Measurements from ENCODE around the gene STEAP4. TPM values are rescaled to one million over a fixed set of nuclear protein-coding genes. Genes with fewer than 3 reads are reported as not detected.
"Not testable (repeated sequence)": the region's sequence is repeated elsewhere in the genome, so short reads cannot be mapped to it uniquely, and the experiment has no call there.

Gene STEAP4
- total RNA-seq, 1 donor from 2014 or later, result not detected

DNA sequence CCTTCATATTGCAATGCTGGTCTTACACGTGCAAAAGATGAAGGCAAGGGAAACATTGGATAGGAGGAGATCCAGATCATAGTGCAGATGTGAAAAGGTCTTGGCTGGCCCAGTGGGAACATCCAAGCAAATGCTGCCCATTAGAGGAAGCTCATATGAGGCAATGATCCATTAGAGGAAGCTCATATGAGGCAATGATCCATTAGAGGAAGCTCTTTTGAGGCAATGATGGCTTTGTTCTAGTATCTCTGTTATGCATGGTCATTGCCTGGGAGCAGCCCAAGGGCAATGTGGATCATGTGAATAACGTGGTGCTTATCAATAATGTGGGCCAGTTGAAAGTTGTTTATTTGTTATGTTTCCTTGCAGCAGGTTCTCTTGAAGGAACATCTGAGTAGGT lies 37.8 kb downstream of the STEAP4 start:
- Histone ChIP-seq H3K4me2 (no peak overlapping the region), H3K9me3 (ENCODE audit: low read depth) (no peaks in the 10 kb centered on the region), H3K4me3 (no peak overlapping the region), H3K4me1 (no peaks in the 10 kb centered on the region), H3K79me2 (ENCODE audit: low read depth) (no peaks in the 10 kb centered on the region), H3K27me3 (no peaks in the 10 kb centered on the region), H3K9ac (no peak overlapping the region), H3K27ac (no peak overlapping the region), H4K20me1 (ENCODE audit: low read depth) (no peaks in the 10 kb centered on the region), H3F3A (ENCODE audit: low read depth) (no peaks in the 10 kb centered on the region), H2AFZ (replicated peaks) (no peak overlapping the region), H3K36me3 (no peaks in the 10 kb centered on the region)
- Mint-ChIP-seq H3K27me3 (ENCODE audit: insufficient read depth, low read depth) (no peaks in the 10 kb centered on the region), H3K4me3 (no peak overlapping the region), H3K9me3 (peaks cover 7% of the 10 kb centered on the region), H3K36me3 (no peaks in the 10 kb centered on the region), H3K27ac (no peak overlapping the region), H3K4me1 (no peaks in the 10 kb centered on the region)
- DNase-seq (ENCODE audit: low spot score), result no peak
- TF ChIP-seq EZH2 (IDR thresholded peaks at IDR 0.05) (no peak), EZH2phosphoT487 (IDR thresholded peaks at IDR 0.05) (no peak)
- TF ChIP-seq, protein P1, sequence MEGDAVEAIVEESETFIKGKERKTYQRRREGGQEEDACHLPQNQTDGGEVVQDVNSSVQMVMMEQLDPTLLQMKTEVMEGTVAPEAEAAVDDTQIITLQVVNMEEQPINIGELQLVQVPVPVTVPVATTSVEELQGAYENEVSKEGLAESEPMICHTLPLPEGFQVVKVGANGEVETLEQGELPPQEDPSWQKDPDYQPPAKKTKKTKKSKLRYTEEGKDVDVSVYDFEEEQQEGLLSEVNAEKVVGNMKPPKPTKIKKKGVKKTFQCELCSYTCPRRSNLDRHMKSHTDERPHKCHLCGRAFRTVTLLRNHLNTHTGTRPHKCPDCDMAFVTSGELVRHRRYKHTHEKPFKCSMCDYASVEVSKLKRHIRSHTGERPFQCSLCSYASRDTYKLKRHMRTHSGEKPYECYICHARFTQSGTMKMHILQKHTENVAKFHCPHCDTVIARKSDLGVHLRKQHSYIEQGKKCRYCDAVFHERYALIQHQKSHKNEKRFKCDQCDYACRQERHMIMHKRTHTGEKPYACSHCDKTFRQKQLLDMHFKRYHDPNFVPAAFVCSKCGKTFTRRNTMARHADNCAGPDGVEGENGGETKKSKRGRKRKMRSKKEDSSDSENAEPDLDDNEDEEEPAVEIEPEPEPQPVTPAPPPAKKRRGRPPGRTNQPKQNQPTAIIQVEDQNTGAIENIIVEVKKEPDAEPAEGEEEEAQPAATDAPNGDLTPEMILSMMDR (IDR thresholded peaks at IDR 0.05), result no peak

DNA sequence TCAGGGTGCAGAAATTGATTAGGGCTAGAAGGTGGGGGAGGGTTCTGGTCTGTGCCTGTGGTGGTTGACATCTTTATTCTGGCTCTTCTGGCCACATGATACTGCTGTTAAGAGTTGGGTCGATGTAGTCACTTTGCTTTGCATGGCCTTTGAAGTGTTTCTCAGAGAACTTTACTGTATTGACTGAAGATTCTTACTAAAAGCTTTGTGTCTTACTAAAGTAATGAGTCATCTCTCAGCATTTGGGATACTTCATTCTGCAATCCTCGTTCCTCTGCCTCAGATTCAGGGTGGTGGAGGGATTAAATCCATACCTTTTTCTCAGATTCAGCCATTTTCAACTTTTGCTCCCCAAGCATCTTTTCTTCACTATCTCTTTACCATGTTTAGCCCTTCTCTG lies 38.6 kb downstream of the STEAP4 start:
- H3K4me3 Mint-ChIP-seq, result no peak overlapping the region
- no peaks in the 10 kb centered on the region for H3K4me1 Mint-ChIP-seq
- Histone ChIP-seq H3K4me2 (no peak overlapping the region), H3K9me3 (ENCODE audit: low read depth) (no peaks in the 10 kb centered on the region), H3F3A (ENCODE audit: low read depth) (no peaks in the 10 kb centered on the region), H3K9ac (no peak overlapping the region), H3K4me3 (no peak overlapping the region), H3K27ac (no peak overlapping the region), H4K20me1 (ENCODE audit: low read depth) (no peaks in the 10 kb centered on the region), H3K4me1 (no peaks in the 10 kb centered on the region), H3K27me3 (no peaks in the 10 kb centered on the region), H3K36me3 (no peaks in the 10 kb centered on the region), H2AFZ (replicated peaks) (no peak overlapping the region), H3K79me2 (ENCODE audit: low read depth) (no peaks in the 10 kb centered on the region)
- no peaks in the 10 kb centered on the region for H3K36me3 Mint-ChIP-seq
- DNase-seq (ENCODE audit: low spot score), result no peak
- no peak overlapping the region for H3K27ac Mint-ChIP-seq
- peaks cover 7% of the 10 kb centered on the region for H3K9me3 Mint-ChIP-seq
- H3K27me3 Mint-ChIP-seq (ENCODE audit: insufficient read depth, low read depth), result no peaks in the 10 kb centered on the region
- TF ChIP-seq EZH2phosphoT487 (IDR thresholded peaks at IDR 0.05) (no peak), EZH2 (IDR thresholded peaks at IDR 0.05) (no peak)
- TF ChIP-seq, protein P1 (IDR thresholded peaks at IDR 0.05), result no peak

DNA sequence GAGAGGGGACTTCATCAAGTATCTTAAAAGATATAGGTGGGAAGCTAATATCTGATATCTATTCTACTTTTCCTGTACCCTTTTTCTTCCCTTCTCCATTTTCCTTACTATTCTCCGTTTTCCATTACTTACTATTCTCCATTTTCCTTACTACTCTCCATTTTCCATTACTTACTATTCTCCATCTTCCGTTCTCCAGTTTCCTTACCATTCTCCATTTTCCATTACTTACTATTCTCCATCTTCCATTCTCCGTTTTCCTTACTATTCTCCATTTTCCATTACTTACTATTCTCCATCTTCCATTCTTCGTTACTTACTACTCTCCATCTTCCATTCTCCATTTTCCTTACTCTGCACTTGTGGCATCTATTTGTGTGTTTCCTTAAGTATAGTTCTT lies 39.3 kb downstream of the STEAP4 start:
- Histone ChIP-seq H3K27me3 (no peaks in the 10 kb centered on the region), H3K9ac (no peak overlapping the region), H3K4me1 (no peaks in the 10 kb centered on the region), H3K9me3 (ENCODE audit: low read depth) (no peaks in the 10 kb centered on the region), H3F3A (ENCODE audit: low read depth) (no peaks in the 10 kb centered on the region), H3K79me2 (ENCODE audit: low read depth) (no peaks in the 10 kb centered on the region), H3K36me3 (no peaks in the 10 kb centered on the region), H4K20me1 (ENCODE audit: low read depth) (no peaks in the 10 kb centered on the region), H3K4me2 (no peak overlapping the region), H3K4me3 (no peak overlapping the region), H3K27ac (no peak overlapping the region), H2AFZ (replicated peaks) (no peak overlapping the region)
- TF ChIP-seq, protein P1 (IDR thresholded peaks at IDR 0.05), result no peak
- no peak for TF ChIP-seq EZH2 (IDR thresholded peaks at IDR 0.05)
- no peak for TF ChIP-seq EZH2phosphoT487 (IDR thresholded peaks at IDR 0.05)
- Mint-ChIP-seq H3K4me3 (no peak overlapping the region), H3K4me1 (no peaks in the 10 kb centered on the region), H3K27me3 (ENCODE audit: insufficient read depth, low read depth) (no peaks in the 10 kb centered on the region), H3K36me3 (no peaks in the 10 kb centered on the region), H3K9me3 (peaks cover 7% of the 10 kb centered on the region), H3K27ac (no peak overlapping the region)
- no peak for DNase-seq (ENCODE audit: low spot score)

DNA sequence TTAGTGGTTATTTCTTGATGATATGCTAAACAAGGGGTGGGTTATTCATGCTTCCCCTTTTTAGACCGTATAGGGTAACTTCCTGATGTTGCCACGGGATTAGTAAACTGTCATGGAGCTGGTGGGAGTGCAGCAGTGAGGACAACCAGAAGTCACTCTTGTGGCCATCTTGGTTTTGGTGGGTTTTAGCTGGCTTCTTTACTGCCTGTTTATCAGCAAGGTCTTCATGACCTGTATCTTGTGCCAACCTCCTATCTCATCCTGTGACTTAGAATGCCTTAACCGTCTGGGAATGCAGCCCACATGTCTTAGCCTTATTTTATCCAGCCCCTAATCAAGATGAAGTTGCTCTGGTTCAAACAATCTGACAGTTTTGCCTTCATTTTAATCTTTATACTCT lies 41.7 kb downstream of the STEAP4 start:
- H3F3A ChIP-seq (ENCODE audit: low read depth); H3K4me1 ChIP-seq; H3K36me3 ChIP-seq; H3K4me2 ChIP-seq; H3K27me3 ChIP-seq; H4K20me1 ChIP-seq (ENCODE audit: low read depth); H3K27ac ChIP-seq; H3K4me3 ChIP-seq; H3K27me3 Mint-ChIP-seq (ENCODE audit: insufficient read depth, low read depth); H3K4me3 Mint-ChIP-seq; H3K36me3 Mint-ChIP-seq; H3K9ac ChIP-seq; H3K27ac Mint-ChIP-seq; H3K9me3 ChIP-seq (ENCODE audit: low read depth); H3K9me3 Mint-ChIP-seq; H2AFZ ChIP-seq (replicated peaks); H3K79me2 ChIP-seq (ENCODE audit: low read depth); DNase-seq (ENCODE audit: low spot score); H3K4me1 Mint-ChIP-seq: not testable (repeated sequence)
